Measurements from ENCODE around the gene YDJC.

Gene YDJC

GRCh38 chr22:21632237-21632895 is 2.5 kb upstream of the YDJC start, which contains the start of gene CCDC116:
CCDC116 (plus strand) TSS chr22:21632760; CDS start chr22:21633182, 422 bp downstream.
- no peak for TF ChIP-seq CTCF (IDR thresholded peaks at IDR 0.05; ENCODE audit: insufficient read depth, low read length, poor library complexity, severe bottlenecking)
- no peak for DNase-seq (ENCODE audit: extremely low read depth, insufficient read length)
- H3K4me3 ChIP-seq (replicated peaks; ENCODE audit: low read depth, low read length) = no peak within 1 kb of the TSS

DNA sequence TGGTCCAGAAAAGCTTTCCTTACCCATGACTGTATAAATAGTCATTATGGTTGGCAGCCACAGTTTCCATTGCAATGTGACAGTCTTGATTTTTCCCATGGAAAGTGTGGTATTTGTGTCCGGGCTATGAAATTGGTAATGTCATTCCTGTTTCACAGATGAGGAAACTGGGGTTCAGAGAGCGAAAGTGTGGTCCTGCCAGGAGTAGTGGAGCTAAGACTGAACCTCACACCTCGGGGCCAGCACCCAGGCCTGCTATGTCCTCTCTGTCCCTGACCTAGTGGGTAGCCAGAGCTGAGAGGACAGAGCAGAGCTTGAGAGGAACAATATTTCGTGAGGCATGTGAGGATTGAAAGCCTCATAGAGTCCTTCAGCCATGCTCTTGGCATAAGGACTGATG is 1.2 kb upstream of the YDJC start:
- no peaks in the 10 kb centered on the region for H3K27me3 ChIP-seq (replicated peaks; ENCODE audit: control insufficient read depth, insufficient read depth, low read length)
- H3K4me3 ChIP-seq (replicated peaks; ENCODE audit: low read depth, low read length) = no peak overlapping the region
- TF ChIP-seq CTCF (IDR thresholded peaks at IDR 0.05; ENCODE audit: insufficient read depth, low read length, poor library complexity, severe bottlenecking) = no peak
- H3K36me3 ChIP-seq (ENCODE audit: control insufficient read depth, insufficient read depth, low read length) = peaks cover 7% of the 10 kb centered on the region
- DNase-seq (ENCODE audit: extremely low read depth, insufficient read length) = no peak

More at GRCh38 chr22:21632237-21632895, 2.5 kb upstream of the YDJC start, which contains the start of gene CCDC116:
- Histone ChIP-seq H3K27me3 (replicated peaks; ENCODE audit: control insufficient read depth, insufficient read depth, low read length) (no peaks in the 10 kb centered on the region), H3K36me3 (ENCODE audit: control insufficient read depth, insufficient read depth, low read length) (peaks cover 4% of the 10 kb centered on the region)

DNA sequence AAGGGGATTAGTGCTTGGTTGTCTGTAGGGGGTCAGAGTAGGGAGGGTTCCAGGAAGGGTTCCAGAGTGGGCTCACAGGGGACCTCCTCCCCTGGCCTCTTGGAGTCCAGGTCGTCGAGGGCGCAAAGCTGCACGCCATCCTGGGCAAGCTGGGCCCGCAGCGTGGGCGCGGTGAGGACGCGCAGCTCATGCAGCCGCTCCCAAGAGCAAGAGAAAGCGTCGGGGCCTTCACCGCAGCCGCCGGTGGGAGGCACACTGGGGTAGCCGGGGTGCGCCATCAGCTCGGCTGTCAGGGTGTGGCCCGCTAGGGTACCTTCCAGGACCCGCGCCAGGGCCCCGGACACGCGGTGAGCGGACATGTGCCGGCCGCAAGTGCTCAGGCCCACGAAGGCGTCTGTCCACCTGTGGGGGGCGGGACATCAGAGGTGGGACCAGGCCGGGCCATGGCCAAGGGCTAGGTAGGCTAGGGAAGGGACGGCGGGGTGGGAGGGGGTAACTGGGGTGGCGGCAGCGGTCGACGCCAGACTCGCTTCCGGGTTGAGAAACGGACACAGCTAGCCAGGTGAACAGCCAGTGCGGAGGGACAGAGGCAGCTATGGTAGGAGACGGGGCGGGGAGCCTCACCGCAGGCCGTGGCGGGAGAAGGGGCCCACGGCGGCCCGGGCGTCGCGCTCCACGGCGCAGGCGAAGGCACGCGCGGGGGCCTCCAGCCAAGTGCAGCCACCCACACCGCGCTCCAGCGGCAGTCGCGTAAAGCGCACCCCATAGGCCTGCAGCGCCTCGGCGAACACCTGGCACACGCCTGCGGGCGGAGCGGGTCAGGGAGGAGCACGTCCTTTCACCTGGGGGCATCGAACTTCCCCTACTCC is 1.2 kb downstream of the YDJC start:
- no peak for TF ChIP-seq CTCF (IDR thresholded peaks at IDR 0.05; ENCODE audit: insufficient read depth, low read length, poor library complexity, severe bottlenecking)
- no peaks in the 10 kb centered on the region for H3K27me3 ChIP-seq (replicated peaks; ENCODE audit: control insufficient read depth, insufficient read depth, low read length)

GRCh38 chr22:21626735-21627469 is 2.9 kb downstream of the YDJC start:
- Histone ChIP-seq H3K4me3 (replicated peaks; ENCODE audit: low read depth, low read length) (no peak overlapping the region), H3K36me3 (ENCODE audit: control insufficient read depth, insufficient read depth, low read length) (peaks cover 25% of the 10 kb centered on the region), H3K27me3 (replicated peaks; ENCODE audit: control insufficient read depth, insufficient read depth, low read length) (no peaks in the 10 kb centered on the region)
- DNase-seq (ENCODE audit: extremely low read depth, insufficient read length) = no peak
- TF ChIP-seq CTCF (IDR thresholded peaks at IDR 0.05; ENCODE audit: insufficient read depth, low read length, poor library complexity, severe bottlenecking) = no peak

More for the DNA sequence above, 1.2 kb downstream of the YDJC start:
- H3K36me3 ChIP-seq (ENCODE audit: control insufficient read depth, insufficient read depth, low read length) = peaks cover 15% of the 10 kb centered on the region
- no peak for DNase-seq (ENCODE audit: extremely low read depth, insufficient read length)
- peak overlapping the region; percentile 99 for H3K4me3 ChIP-seq (replicated peaks; ENCODE audit: low read depth, low read length)

DNA sequence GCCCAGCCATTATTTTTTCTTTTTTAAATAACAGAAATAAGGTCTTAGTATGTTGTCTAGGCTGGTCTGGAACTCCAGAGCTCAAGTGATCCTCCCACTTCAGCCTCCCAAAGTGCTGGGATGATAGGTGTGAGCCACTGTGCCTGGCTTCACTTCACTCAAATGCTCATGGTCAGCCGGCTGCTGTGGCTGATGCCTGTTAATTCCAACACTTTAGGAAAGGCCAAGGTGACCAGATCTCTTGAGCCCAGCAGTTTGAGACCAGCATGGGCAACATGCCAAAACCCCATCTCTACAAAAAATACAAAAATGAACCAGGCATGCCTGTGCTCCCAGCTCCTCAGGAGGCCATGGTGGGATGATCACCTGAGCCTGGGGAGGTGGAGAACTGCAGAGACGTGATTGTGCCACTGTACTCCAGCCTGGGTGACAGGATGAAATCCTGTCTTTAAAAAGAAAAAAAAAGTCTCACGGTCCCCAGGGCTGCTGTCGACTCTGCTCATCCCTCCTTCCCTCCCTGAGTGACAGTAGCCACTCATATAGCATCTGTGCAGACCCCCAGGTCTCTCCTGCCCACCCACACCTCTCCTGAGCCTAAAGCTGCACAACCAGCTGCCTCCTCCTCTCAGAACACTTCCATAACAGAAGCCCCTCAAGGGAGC is 3.6 kb downstream of the YDJC start:
- no peak for TF ChIP-seq CTCF (IDR thresholded peaks at IDR 0.05; ENCODE audit: insufficient read depth, low read length, poor library complexity, severe bottlenecking)
- Histone ChIP-seq H3K36me3 (ENCODE audit: control insufficient read depth, insufficient read depth, low read length) (peaks cover 25% of the 10 kb centered on the region), H3K27me3 (replicated peaks; ENCODE audit: control insufficient read depth, insufficient read depth, low read length) (no peaks in the 10 kb centered on the region), H3K4me3 (replicated peaks; ENCODE audit: low read depth, low read length) (no peak overlapping the region)
- DNase-seq (ENCODE audit: extremely low read depth, insufficient read length) = no peak

All from GM06990 (cell line).